Thoracic aorta (tissue), 2 donors: ENCODE data around the gene TRERF1. TPM values are rescaled to one million over a fixed set of nuclear protein-coding genes. Genes with fewer than 3 reads are reported as not detected.

ENCODE experiments used
- ATAC-seq: fragments of 150-250 bp; one replicate; pipeline ENCODE4 v1.8.0; 2017; ENCODE audit warnings: low read depth; ENCODE audit not compliant: insufficient number of reproducible peaks, low FRiP score
- DNase-seq: peaks from one replicate; pipeline ENCODE4 v3.0.0-alpha.2; 2020; ENCODE audit warnings: low spot score
- H3K27ac ChIP-seq, 2 donors: fragments of 200-600 bp; sonication (generic); 1 replicate in 1 of 2; 2 replicates in 1 of 2; pipeline ENCODE4 v1.5.1; 2016; ENCODE audit warnings: mild to moderate bottlenecking in 2 of 2, moderate library complexity in 2 of 2
- H3K27me3 ChIP-seq: fragments of 200-600 bp; sonication (generic); replicated peaks from 2 replicates; pipeline ENCODE4 v1.6.0; 2016; ENCODE audit warnings: mild to moderate bottlenecking; ENCODE audit not compliant: insufficient read depth
- H3K36me3 ChIP-seq: fragments of 200-600 bp; sonication (generic); one replicate; pipeline ENCODE4 v1.5.1; 2016
- H3K4me1 ChIP-seq, 2 donors: fragments of 200-600 bp; sonication (generic); 1 replicate in 1 of 2; 2 replicates in 1 of 2; pipeline versions ENCODE4 v1.5.1 to v1.6.0; 2016; ENCODE audit warnings: low read depth in 2 of 2, mild to moderate bottlenecking in 1 of 2; ENCODE audit not compliant: control insufficient read depth in 1 of 2
- H3K4me3 ChIP-seq: fragments of 200-600 bp; sonication (generic); 2 replicates; pipeline ENCODE4 v1.5.1; 2016; ENCODE audit warnings: mild to moderate bottlenecking
- H3K9me3 ChIP-seq: fragments of 200-600 bp; sonication (generic); 2 replicates; pipeline ENCODE4 v1.5.1; 2016
- CTCF ChIP-seq: fragments of 200-600 bp; sonication (generic); IDR thresholded peaks from one replicate; pipeline ENCODE4 v1.5.1; 2019; ENCODE audit warnings: antibody characterized with exemption
- total RNA-seq, 2 donors: library from RNA; depleted of rRNA; stranded (reverse); fragments of >200 nt; gene quantifications; one replicate each; pipeline versions ENCODE4 v1.1.0 to v1.2.3, GENCODE V29; 2016

The TRERF1 gene
- total RNA-seq, 2 donors from 2014 or later, result 4.6 to 5.0 TPM

DNA sequence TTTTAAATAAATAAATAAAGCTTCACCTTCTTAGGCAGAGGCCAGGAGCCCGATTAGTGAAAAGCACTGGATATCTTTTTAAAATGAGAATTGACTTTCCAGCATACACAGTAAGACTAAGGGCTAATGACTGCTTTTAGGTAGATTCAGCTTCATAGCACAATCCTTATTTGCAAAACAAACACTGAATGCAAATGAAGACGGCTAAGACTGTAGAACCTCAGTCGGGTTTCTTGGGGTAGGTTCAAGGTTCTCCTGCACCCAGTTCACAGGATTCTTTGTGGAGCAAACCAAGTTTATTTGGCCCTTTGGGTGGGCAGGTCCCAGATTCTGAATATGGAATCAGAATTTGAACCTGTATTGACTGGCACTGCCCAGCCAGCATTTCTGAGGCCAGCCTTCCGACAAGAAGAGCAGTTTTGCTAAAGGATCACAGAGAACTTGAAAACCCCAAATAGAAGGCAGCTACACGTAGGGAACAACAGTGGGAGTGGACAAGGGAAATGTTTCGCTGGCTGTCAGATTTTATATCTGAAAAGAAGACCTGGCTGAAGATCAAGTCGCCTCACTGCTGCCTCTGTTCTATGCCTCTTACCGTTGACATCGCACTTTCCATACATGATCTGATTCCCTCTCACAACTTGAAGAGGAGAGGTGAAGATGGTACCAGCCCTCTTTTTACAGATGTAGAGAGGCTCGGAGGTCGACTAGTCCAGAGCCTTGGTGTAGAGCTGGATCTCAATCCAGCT is 8.2 kb downstream of the TRERF1 start:
- Histone ChIP-seq H3K4me1 (peaks cover 15 to 27% of the 10 kb centered on the region in 2 donors), H3K27me3 (no peaks in the 10 kb centered on the region), H3K27ac (no peak overlapping the region), H3K4me3 (no peak overlapping the region), H3K36me3 (no peaks in the 10 kb centered on the region), H3K9me3 (no peaks in the 10 kb centered on the region)
- no peak for DNase-seq
- no peak for TF ChIP-seq CTCF
- no peak for ATAC-seq

- Histone ChIP-seq H3K4me3 (no peak overlapping the region), H3K4me1 (peaks cover 15 to 27% of the 10 kb centered on the region in 2 donors), H3K9me3 (no peaks in the 10 kb centered on the region), H3K27ac (peak overlapping the region; percentile 39 to 53), H3K27me3 (no peaks in the 10 kb centered on the region), H3K36me3 (no peaks in the 10 kb centered on the region)
- no peak for TF ChIP-seq CTCF
- DNase-seq (no peak), ATAC-seq (no peak)
These were observed 10.0 kb downstream of the TRERF1 start for GRCh38 chr6:42441697-42442081.

DNA sequence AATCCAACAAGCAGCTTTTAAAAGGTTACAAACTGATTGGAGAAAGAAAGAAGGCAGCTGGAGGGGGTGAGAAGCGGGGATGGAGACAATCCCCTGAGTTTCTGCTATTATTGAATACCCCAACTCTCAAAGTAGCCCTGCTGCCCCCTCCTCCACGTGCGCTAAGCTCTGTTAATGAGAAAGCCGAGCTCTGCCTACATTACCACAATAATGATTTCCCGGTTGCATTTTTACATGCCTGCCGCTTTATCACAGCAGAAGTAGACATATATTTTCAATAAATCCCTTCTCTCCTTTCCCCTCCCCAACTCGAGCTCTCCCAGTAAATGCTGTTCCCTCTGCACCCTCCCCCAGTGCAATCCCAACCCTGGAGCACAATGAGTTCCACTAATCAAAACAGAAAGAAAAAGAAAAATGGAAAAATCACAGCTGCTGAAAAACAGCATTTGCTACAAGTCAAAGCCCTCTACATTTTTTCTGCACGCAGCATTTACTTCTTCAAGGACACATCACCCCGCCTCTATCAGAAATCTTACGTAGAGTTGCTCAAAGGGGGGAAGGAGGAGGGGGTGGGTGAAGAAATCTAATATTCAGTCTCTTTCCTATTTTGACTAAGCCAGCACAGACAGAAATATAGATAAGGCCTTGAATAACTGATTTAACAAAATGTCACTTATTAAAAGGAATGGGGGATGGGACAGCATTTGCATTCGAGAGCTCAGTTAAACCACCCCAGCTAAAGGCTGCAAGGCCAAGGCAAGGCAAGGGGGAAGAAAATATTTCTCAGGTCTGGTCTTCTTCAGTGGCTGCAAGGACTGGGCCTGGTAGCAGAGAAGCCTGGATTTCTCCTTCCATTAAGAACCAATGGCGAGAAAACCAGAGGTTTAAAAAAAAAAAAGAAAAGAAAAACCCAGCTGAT is 10.7 kb downstream of the TRERF1 start:
- no peaks in the 10 kb centered on the region for H3K27me3 ChIP-seq
- ATAC-seq, result no peak
- no peaks in the 10 kb centered on the region for H3K9me3 ChIP-seq
- peak overlapping the region; percentile 57 for H3K4me3 ChIP-seq
- no peaks in the 10 kb centered on the region for H3K36me3 ChIP-seq
- no peak for TF ChIP-seq CTCF
- DNase-seq, result no peak
- H3K27ac ChIP-seq, result peak overlapping the region; percentile 39 to 53
- peaks cover 15 to 27% of the 10 kb centered on the region in 2 donors for H3K4me1 ChIP-seq

- H3K27ac ChIP-seq, result no peak overlapping the region
- no peaks in the 10 kb centered on the region for H3K27me3 ChIP-seq
- H3K9me3 ChIP-seq, result no peaks in the 10 kb centered on the region
- TF ChIP-seq CTCF, result no peak
- no peaks in the 10 kb centered on the region for H3K36me3 ChIP-seq
- no peak overlapping the region for H3K4me3 ChIP-seq
- ATAC-seq (no peak), DNase-seq (no peak)
- H3K4me1 ChIP-seq, result peaks cover 15 to 27% of the 10 kb centered on the region in 2 donors
These were observed 11.7 kb downstream of the TRERF1 start for GRCh38 chr6:42440027-42440426.

GRCh38 chr6:42436825-42437224 is 14.9 kb downstream of the TRERF1 start:
- peaks cover 15 to 17% of the 10 kb centered on the region in 2 donors for H3K4me1 ChIP-seq
- no peak overlapping the region for H3K4me3 ChIP-seq
- H3K27me3 ChIP-seq, result no peaks in the 10 kb centered on the region
- DNase-seq, result no peak
- H3K27ac ChIP-seq, result no peak overlapping the region
- H3K36me3 ChIP-seq, result no peaks in the 10 kb centered on the region
- ATAC-seq, result no peak
- peaks cover 4% of the 10 kb centered on the region for H3K9me3 ChIP-seq
- no peak for TF ChIP-seq CTCF
